ENCODE results near the gene KDM1B. TPM values are rescaled to one million over a fixed set of nuclear protein-coding genes. Genes with fewer than 3 reads are reported as not detected.

Gene KDM1B
- total and polyA plus RNA-seq, 2 donors (not counting 3 experiments of a cell fraction or from before 2014, with no cell fraction given) = 3.0 to 10.8 TPM

DNA sequence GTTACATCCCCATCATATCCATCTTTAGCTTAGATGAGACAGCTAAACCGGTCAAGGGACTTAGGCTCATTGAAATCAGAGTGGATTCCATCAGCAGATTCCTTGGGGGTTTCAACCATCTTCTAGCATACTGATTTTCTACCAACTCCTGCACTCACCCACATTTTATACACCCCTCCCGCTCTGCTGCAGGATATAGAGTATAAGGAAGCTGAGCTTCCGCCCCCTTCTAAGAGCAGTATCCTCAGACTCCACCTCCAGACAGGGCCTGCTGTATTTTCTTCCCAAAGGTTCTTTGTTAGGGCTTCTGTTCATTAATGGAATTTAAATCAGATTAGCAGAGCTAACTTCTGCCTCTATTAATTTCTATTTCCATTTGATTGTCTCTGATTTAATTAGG is 22.9 kb upstream of the KDM1B start:
- Histone ChIP-seq H4K20me1 (replicated peaks; ENCODE audit: control insufficient read depth, extremely low read depth, insufficient read depth, low read length) (no peaks in the 10 kb centered on the region), H3K36me3 (ENCODE audit: control insufficient read depth in 2 of 2, extremely low read depth in 1 of 2, insufficient read depth in 2 of 2, low read length in 2 of 2) (no peaks in the 10 kb centered on the region), H3K9me1 (replicated peaks; ENCODE audit: control insufficient read depth, extremely low read depth, insufficient read depth, low read length) (no peaks in the 10 kb centered on the region), H3K4me2 (ENCODE audit: insufficient read depth, low read length) (no peak overlapping the region), H3K9me3 (replicated peaks; ENCODE audit: control insufficient read depth, insufficient read depth, low read length) (no peaks in the 10 kb centered on the region), H3K27ac (ENCODE audit: insufficient read depth, low read depth, low read length) (no peak overlapping the region), H3K4me3 (replicated peaks in 1 of 3; ENCODE audit: insufficient read depth in 1 of 3, low read depth in 1 of 3, low read length in 3 of 3) (no peak overlapping the region), H2AFZ (ENCODE audit: low read depth, low read length) (no peak overlapping the region), H3K27me3 (ENCODE audit: control insufficient read depth in 2 of 2, insufficient read depth in 2 of 2, low read length in 2 of 2) (no peaks in the 10 kb centered on the region), H3K9ac (replicated peaks; ENCODE audit: extremely low read depth, insufficient read depth, low read length) (no peak overlapping the region), H3K79me2 (ENCODE audit: control insufficient read depth, insufficient read depth, low read length) (no peaks in the 10 kb centered on the region), H3K4me1 (ENCODE audit: control insufficient read depth, extremely low read depth, insufficient read depth, low read length) (no peaks in the 10 kb centered on the region)
- ChIA-PET CTCF (no interaction called here), POLR2A (no interaction called here)
- intact Hi-C loops (cut with micrococcal nuclease) (no loop called here), dilution Hi-C loops (cut with MboI; ENCODE audit: extremely low pct_ligation_motif_present, low sequenced_read_pairs) (no loop called here)
- DNase-seq (ENCODE audit: low read depth, low spot score) = no peak
- no peak for FAIRE-seq
- BruUV-seq (replicated peaks) = no TSS peak
- TF ChIP-seq MYC (IDR thresholded peaks at IDR 0.05; ENCODE audit: low read depth, low read length) = no peak
- no peak for TF ChIP-seq CTCF (IDR thresholded peaks at IDR 0.05; ENCODE audit: extremely low read depth in 1 of 2, insufficient read depth in 1 of 2, low read depth in 1 of 2, low read length in 2 of 2)
- no peak for TF ChIP-seq EZH2 (IDR thresholded peaks at IDR 0.05; ENCODE audit: borderline replicate concordance, low read depth, low read length, severe bottlenecking)
- no peak for TF ChIP-seq GATA2 (IDR thresholded peaks at IDR 0.05; ENCODE audit: insufficient read depth, insufficient read length, low read depth, low read length)
- TF ChIP-seq FOS (IDR thresholded peaks at IDR 0.05; ENCODE audit: borderline replicate concordance, insufficient read depth, low read length) = no peak
- no peak for TF ChIP-seq POLR2AphosphoS5 (IDR thresholded peaks at IDR 0.05; ENCODE audit: insufficient read depth, low read depth, low read length)
- TF ChIP-seq POLR2A (IDR thresholded peaks at IDR 0.05; ENCODE audit: low read depth, low read length) = no peak
- TF ChIP-seq, protein P1, sequence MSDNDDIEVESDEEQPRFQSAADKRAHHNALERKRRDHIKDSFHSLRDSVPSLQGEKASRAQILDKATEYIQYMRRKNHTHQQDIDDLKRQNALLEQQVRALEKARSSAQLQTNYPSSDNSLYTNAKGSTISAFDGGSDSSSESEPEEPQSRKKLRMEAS (IDR thresholded peaks at IDR 0.05; ENCODE audit: insufficient read depth, insufficient read length) = no peak
- no peak for TF ChIP-seq JUN (IDR thresholded peaks at IDR 0.05; ENCODE audit: borderline replicate concordance, insufficient read depth, insufficient read length, low read depth)
